Measurements from ENCODE around the gene SLC19A3.
A peak's percentile ranks its signal among the peaks of the same experiment; 100 is the strongest.
"Not testable (repeated sequence)": the region's sequence is repeated elsewhere in the genome, so short reads cannot be mapped to it uniquely, and the experiment has no call there.

SLC19A3 gene

GRCh38 chr2:227717687-227718567 lies at the start of gene SLC19A3:
SLC19A3 (minus strand) TSS chr2:227718028; CDS start chr2:227702318, 15,710 bp downstream.
- peak; percentile 92 for DNase-seq (ENCODE audit: low read depth, low spot score)

- peak; percentile 90 for DNase-seq (ENCODE audit: low read depth, low spot score)
Measured at GRCh38 chr2:227766373-227766883, 48.6 kb upstream of the SLC19A3 start.

- peak; percentile 6 for DNase-seq (ENCODE audit: low read depth, low spot score)
Measured at GRCh38 chr2:227765788-227766372, 48.1 kb upstream of the SLC19A3 start.

GRCh38 chr2:227761740-227762476 lies 44.1 kb upstream of the SLC19A3 start:
- DNase-seq (ENCODE audit: low read depth, low spot score), result peak; percentile 52

- peak; percentile 59 for DNase-seq (ENCODE audit: low read depth, low spot score)
Measured at GRCh38 chr2:227759411-227760118, 41.7 kb upstream of the SLC19A3 start.

GRCh38 chr2:227756261-227756660 lies 38.4 kb upstream of the SLC19A3 start:
- not testable (repeated sequence) for DNase-seq (ENCODE audit: low read depth, low spot score)

GRCh38 chr2:227748079-227748478 lies 30.3 kb upstream of the SLC19A3 start:
- DNase-seq (ENCODE audit: low read depth, low spot score), result no peak

GRCh38 chr2:227745594-227745993 lies 27.8 kb upstream of the SLC19A3 start, which contains the start of gene SCYGR8:
SCYGR8 (plus strand) TSS chr2:227745894; CDS start chr2:227745894, 0 bp downstream.
- DNase-seq (ENCODE audit: low read depth, low spot score), result no peak

- not testable (repeated sequence) for DNase-seq (ENCODE audit: low read depth, low spot score)
Measured at GRCh38 chr2:227740705-227741104, 22.9 kb upstream of the SLC19A3 start.

GRCh38 chr2:227739351-227739750 lies 21.5 kb upstream of the SLC19A3 start:
- DNase-seq (ENCODE audit: low read depth, low spot score), result no peak

GRCh38 chr2:227728035-227728434 lies 10.2 kb upstream of the SLC19A3 start, which contains the start of gene SCYGR7:
SCYGR7 (plus strand) TSS chr2:227728335; CDS start chr2:227728335, 0 bp downstream.
- no peak for DNase-seq (ENCODE audit: low read depth, low spot score)

GRCh38 chr2:227724394-227725039 lies 6.7 kb upstream of the SLC19A3 start, which contains the start of gene SCYGR6:
SCYGR6 (minus strand) TSS chr2:227724757; CDS start chr2:227724757, 0 bp downstream.
- no peak for DNase-seq (ENCODE audit: low read depth, low spot score)

- not testable (repeated sequence) for DNase-seq (ENCODE audit: low read depth, low spot score)
Measured at GRCh38 chr2:227722821-227723220, 5.0 kb upstream of the SLC19A3 start.

GRCh38 chr2:227720680-227721079 lies 2.9 kb upstream of the SLC19A3 start:
- no peak for DNase-seq (ENCODE audit: low read depth, low spot score)

GRCh38 chr2:227719641-227720040 lies 1.8 kb upstream of the SLC19A3 start:
- no peak for DNase-seq (ENCODE audit: low read depth, low spot score)

GRCh38 chr2:227716501-227716900 lies 1.3 kb downstream of the SLC19A3 start:
- no peak for DNase-seq (ENCODE audit: low read depth, low spot score)

- DNase-seq (ENCODE audit: low read depth, low spot score), result no peak
Measured at GRCh38 chr2:227713291-227713690, 4.5 kb downstream of the SLC19A3 start.

GRCh38 chr2:227710986-227711385 lies 6.8 kb downstream of the SLC19A3 start:
- no peak for DNase-seq (ENCODE audit: low read depth, low spot score)

GRCh38 chr2:227707390-227707789 lies 10.4 kb downstream of the SLC19A3 start:
- no peak for DNase-seq (ENCODE audit: low read depth, low spot score)

- no peak for DNase-seq (ENCODE audit: low read depth, low spot score)
Measured at GRCh38 chr2:227706859-227707258, 11.0 kb downstream of the SLC19A3 start.

Measured in astrocyte of the hippocampus (primary cell).